Dendritic cell treated with granulocyte-macrophage colony-stimulating factor and Interleukin-4, amounts not matched to agents 40 ng/mL and 50 ng/mL, for 4 days (primary cell): ENCODE data around the gene MGMT.

Source experiments
- H3K27ac Mint-ChIP-seq: one replicate; pipeline ENCODE4 v1.8.0; 2022; ENCODE audit warnings: mild to moderate bottlenecking, mixed read lengths
- H3K27me3 Mint-ChIP-seq: one replicate; pipeline ENCODE4 v1.8.0; 2022; ENCODE audit warnings: mild to moderate bottlenecking, mixed read lengths
- H3K36me3 Mint-ChIP-seq: one replicate; pipeline ENCODE4 v1.8.0; 2022; ENCODE audit warnings: low read depth, mixed read lengths
- H3K4me1 Mint-ChIP-seq: one replicate; pipeline ENCODE4 v1.8.0; 2022; ENCODE audit warnings: low read depth, mixed read lengths
- H3K4me3 Mint-ChIP-seq: one replicate; pipeline ENCODE4 v1.8.0; 2022; ENCODE audit warnings: mild to moderate bottlenecking, moderate library complexity, mixed read lengths
- H3K9me3 Mint-ChIP-seq: one replicate; pipeline ENCODE4 v1.8.0; 2022; ENCODE audit warnings: mixed read lengths
- intact Hi-C: fragments of 100-400 bp; cut with micrococcal nuclease; formaldehyde crosslinking; loops from one replicate; pipeline ENCODE4 v1.15.0; 2022

Gene MGMT

GRCh38 chr10:129494740-129495139, 27.7 kb downstream of the MGMT start:
- Mint-ChIP-seq H3K27ac (no peak overlapping the region), H3K9me3 (peaks cover 83% of the 10 kb centered on the region)

GRCh38 chr10:129495256-129495655, 28.2 kb downstream of the MGMT start:
- Mint-ChIP-seq H3K27me3 (no peaks in the 10 kb centered on the region), H3K4me1 (peaks cover 9% of the 10 kb centered on the region), H3K36me3 (peaks cover 36% of the 10 kb centered on the region), H3K4me3 (no peak overlapping the region), H3K9me3 (peaks cover 77% of the 10 kb centered on the region), H3K27ac (no peak overlapping the region)
- intact Hi-C loops: no loop called here

More at GRCh38 chr10:129494740-129495139, 27.7 kb downstream of the MGMT start:
- intact Hi-C loops: no loop called here
- Mint-ChIP-seq H3K36me3 (peaks cover 36% of the 10 kb centered on the region), H3K4me1 (peaks cover 9% of the 10 kb centered on the region), H3K4me3 (no peak overlapping the region), H3K27me3 (no peaks in the 10 kb centered on the region)

DNA sequence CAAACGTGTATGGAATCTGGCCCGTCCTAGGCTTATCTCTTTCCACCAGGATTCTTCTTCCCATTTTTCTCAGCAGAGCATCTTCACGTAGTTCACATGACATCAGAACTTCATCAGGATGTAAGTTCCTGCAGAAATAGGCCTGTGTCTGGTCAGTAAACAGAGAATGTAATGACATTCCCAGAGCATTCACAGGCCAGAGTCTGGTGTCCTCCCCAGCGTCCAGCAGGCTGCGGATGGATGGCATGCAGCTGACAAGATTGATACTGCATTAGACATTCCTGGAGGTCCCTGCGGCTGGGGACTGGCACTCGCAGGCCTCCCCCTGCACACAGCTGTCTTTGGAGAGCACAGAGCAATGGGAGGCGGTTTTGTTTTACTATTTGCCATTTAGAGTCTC, 28.7 kb downstream of the MGMT start:
- Mint-ChIP-seq H3K4me3 (no peak overlapping the region), H3K4me1 (peaks cover 9% of the 10 kb centered on the region), H3K9me3 (peaks cover 73% of the 10 kb centered on the region), H3K36me3 (peaks cover 36% of the 10 kb centered on the region), H3K27ac (no peak overlapping the region), H3K27me3 (no peaks in the 10 kb centered on the region)
- intact Hi-C loops: no loop called here

GRCh38 chr10:129497013-129497412, 30.0 kb downstream of the MGMT start:
- peaks cover 60% of the 10 kb centered on the region for H3K9me3 Mint-ChIP-seq
- H3K36me3 Mint-ChIP-seq: peaks cover 29% of the 10 kb centered on the region
- intact Hi-C loops: no loop called here
- H3K4me1 Mint-ChIP-seq: peaks cover 9% of the 10 kb centered on the region
- no peak overlapping the region for H3K4me3 Mint-ChIP-seq
- no peaks in the 10 kb centered on the region for H3K27me3 Mint-ChIP-seq
- H3K27ac Mint-ChIP-seq: no peak overlapping the region

DNA sequence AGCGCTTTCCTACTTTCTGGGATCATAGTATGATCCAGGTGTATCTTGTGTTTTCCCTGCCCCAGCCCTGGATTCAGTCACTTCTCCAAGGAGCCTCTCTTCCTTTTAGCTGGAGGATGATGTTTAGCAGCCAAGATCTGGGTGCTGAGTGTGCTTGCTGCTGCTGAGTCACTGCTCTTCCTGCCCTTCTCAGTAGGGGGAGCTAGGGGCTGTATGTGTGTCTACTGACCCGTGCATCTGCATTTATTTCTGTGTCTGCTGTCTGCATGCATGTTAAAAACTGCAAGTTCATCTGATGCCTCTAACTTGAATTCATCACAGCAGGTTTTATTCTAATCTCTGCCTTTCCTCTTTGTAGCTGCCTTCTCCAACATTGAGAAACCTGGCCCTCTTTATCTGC, 31.6 kb downstream of the MGMT start:
- H3K4me1 Mint-ChIP-seq: peaks cover 9% of the 10 kb centered on the region
- peaks cover 29% of the 10 kb centered on the region for H3K36me3 Mint-ChIP-seq
- intact Hi-C loops: no loop called here
- H3K27ac Mint-ChIP-seq: no peak overlapping the region
- H3K4me3 Mint-ChIP-seq: no peak overlapping the region
- H3K27me3 Mint-ChIP-seq: no peaks in the 10 kb centered on the region
- H3K9me3 Mint-ChIP-seq: peaks cover 43% of the 10 kb centered on the region

- Mint-ChIP-seq H3K27ac (no peak overlapping the region), H3K4me3 (no peak overlapping the region), H3K9me3 (peaks cover 30% of the 10 kb centered on the region), H3K27me3 (no peaks in the 10 kb centered on the region), H3K36me3 (peaks cover 25% of the 10 kb centered on the region), H3K4me1 (peaks cover 9% of the 10 kb centered on the region)
- intact Hi-C loops: no loop called here
These were observed 33.7 kb downstream of the MGMT start for GRCh38 chr10:129500617-129501339.

GRCh38 chr10:129501652-129502436, 34.8 kb downstream of the MGMT start:
- H3K36me3 Mint-ChIP-seq: peaks cover 21% of the 10 kb centered on the region
- H3K27me3 Mint-ChIP-seq: no peaks in the 10 kb centered on the region
- H3K4me1 Mint-ChIP-seq: peaks cover 9% of the 10 kb centered on the region
- peaks cover 34% of the 10 kb centered on the region for H3K9me3 Mint-ChIP-seq
- no peak overlapping the region for H3K4me3 Mint-ChIP-seq
- no peak overlapping the region for H3K27ac Mint-ChIP-seq
- intact Hi-C loops: no loop called here

DNA sequence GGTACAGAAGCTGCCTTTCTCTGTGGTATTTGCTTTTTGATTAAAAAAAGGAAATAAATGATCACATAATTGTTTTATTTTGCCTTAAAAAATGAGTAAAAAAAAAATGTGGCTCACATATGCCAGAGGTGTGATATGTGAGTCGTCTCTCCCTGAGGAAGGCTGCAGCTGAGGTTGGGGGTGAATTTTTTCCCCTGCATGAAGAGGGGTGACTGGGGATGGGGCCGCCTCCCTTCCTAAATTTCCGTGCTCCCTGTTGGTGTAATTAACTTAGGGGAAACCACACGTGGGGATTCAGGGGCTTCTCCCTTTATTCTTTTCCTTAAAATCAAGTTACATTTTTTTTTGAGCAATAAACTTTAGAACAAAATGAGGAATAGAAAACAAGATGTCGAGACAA, 35.4 kb downstream of the MGMT start:
- no peak overlapping the region for H3K27ac Mint-ChIP-seq
- no peaks in the 10 kb centered on the region for H3K27me3 Mint-ChIP-seq
- peaks cover 15% of the 10 kb centered on the region for H3K36me3 Mint-ChIP-seq
- no peak overlapping the region for H3K4me3 Mint-ChIP-seq
- H3K4me1 Mint-ChIP-seq: peaks cover 9% of the 10 kb centered on the region
- intact Hi-C loops: no loop called here
- H3K9me3 Mint-ChIP-seq: peaks cover 34% of the 10 kb centered on the region

GRCh38 chr10:129505500-129506075, 38.5 kb downstream of the MGMT start:
- Mint-ChIP-seq H3K27ac (no peak overlapping the region), H3K9me3 (peaks cover 44% of the 10 kb centered on the region), H3K36me3 (no peaks in the 10 kb centered on the region), H3K4me1 (no peaks in the 10 kb centered on the region), H3K27me3 (no peaks in the 10 kb centered on the region), H3K4me3 (no peak overlapping the region)
- intact Hi-C loops: no loop called here

DNA sequence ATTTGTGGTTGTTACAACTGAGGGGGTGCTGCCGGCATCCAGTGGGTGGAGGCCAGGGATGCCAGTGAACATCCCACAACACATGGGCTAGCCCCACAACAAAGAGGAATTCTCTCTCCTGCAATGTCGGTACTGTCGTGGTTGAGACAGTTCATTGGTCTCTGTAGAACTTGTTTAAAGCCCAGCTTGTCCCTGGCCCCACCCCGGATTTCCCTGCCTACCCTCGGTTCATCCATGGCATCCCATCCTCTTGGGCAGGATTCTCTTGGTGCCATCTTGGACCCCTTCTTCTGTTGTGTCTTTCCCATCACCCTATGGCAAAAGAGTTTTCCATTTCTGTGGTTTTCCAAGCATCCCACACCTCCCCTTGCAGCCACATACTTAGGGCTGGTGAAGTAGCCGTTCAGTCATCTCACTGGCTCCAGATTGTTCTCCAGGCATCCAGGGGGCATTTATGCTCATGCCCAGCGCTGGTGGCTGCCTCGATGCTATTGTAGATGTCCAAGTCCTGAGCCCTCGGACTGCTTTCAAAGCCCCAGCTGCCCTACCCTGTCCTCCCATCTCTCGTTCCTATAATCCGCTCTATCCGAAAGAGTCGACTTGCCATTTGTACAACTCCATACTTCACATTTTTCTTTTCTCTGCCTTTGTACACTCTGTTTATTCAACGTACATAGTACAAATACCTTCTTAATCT, 39.2 kb downstream of the MGMT start:
- Mint-ChIP-seq H3K36me3 (no peaks in the 10 kb centered on the region), H3K4me1 (no peaks in the 10 kb centered on the region), H3K9me3 (peaks cover 44% of the 10 kb centered on the region), H3K4me3 (no peak overlapping the region), H3K27ac (no peak overlapping the region), H3K27me3 (no peaks in the 10 kb centered on the region)
- intact Hi-C loops: no loop called here

DNA sequence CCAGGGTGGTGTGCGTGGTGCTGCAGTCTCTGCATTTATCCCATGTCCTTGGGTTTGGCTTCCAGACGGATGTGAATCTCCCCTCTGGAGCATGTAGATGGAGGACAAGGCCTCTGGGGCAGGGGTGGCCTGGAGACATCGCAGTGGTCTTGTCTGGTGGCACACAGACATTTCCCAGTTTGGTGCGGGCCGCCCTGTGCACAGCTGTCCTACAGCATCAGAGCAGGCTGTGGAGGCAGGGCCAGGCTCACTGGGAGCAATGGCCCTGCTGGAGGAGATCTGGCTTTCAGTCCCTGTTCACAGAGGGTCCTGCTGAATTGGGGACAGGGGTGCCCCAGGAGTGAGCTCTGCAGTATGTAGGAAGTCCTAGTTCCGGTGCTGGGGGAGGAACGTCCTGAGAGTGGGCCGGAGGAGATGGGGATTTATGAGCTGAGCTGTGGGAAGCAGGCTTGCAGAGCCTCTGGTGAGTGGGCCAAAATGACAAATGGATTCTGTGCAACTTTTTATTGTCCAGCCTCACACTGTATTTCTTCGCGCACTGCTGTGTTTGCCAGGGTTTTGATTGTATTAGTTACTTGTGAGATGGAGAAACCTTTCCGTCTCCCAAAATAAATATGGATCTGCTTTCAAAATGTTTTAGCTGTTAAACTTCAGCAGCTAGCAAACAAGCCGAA, 40.3 kb downstream of the MGMT start:
- H3K27me3 Mint-ChIP-seq: no peaks in the 10 kb centered on the region
- H3K9me3 Mint-ChIP-seq: peaks cover 44% of the 10 kb centered on the region
- H3K4me3 Mint-ChIP-seq: no peak overlapping the region
- H3K4me1 Mint-ChIP-seq: no peaks in the 10 kb centered on the region
- intact Hi-C loops: no loop called here
- no peak overlapping the region for H3K27ac Mint-ChIP-seq
- H3K36me3 Mint-ChIP-seq: no peaks in the 10 kb centered on the region

- intact Hi-C loops: no loop called here
- no peak overlapping the region for H3K4me3 Mint-ChIP-seq
- peaks cover 44% of the 10 kb centered on the region for H3K9me3 Mint-ChIP-seq
- no peaks in the 10 kb centered on the region for H3K36me3 Mint-ChIP-seq
- H3K4me1 Mint-ChIP-seq: no peaks in the 10 kb centered on the region
- H3K27me3 Mint-ChIP-seq: no peaks in the 10 kb centered on the region
- H3K27ac Mint-ChIP-seq: no peak overlapping the region
These were observed 42.1 kb downstream of the MGMT start for GRCh38 chr10:129509155-129509554.

DNA sequence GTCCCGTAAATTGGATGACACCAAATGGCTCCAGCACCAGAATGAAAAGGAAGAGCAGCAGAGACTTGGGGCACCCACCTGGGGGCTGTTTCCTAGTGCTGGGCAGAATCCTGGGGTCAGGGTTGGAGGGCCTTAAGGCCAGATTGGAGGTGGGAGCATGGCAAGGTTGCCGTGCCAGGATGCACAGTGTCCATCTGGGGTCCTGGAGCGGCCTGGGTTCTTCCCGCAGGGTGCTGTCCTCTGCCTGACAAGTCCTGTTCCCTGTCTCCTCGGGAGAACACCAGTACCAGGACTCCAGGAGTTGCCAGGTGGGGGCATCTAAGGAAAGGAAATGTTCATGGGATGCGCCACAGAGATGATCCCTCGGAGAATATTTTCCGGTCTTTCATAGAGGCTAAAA, 42.8 kb downstream of the MGMT start:
- Mint-ChIP-seq H3K36me3 (no peaks in the 10 kb centered on the region), H3K4me1 (no peaks in the 10 kb centered on the region), H3K4me3 (no peak overlapping the region), H3K27me3 (no peaks in the 10 kb centered on the region), H3K9me3 (peaks cover 44% of the 10 kb centered on the region), H3K27ac (no peak overlapping the region)
- intact Hi-C loops: no loop called here
